Measurements from ENCODE around the gene SPARCL1.
"Not testable (repeated sequence)": the region's sequence is repeated elsewhere in the genome, so short reads cannot be mapped to it uniquely, and the experiment has no call there.

Gene SPARCL1

GRCh38 chr4:87499403-87500091, 29.6 kb downstream of the SPARCL1 start:
- DNase-seq = no peak

GRCh38 chr4:87498446-87498900, 30.7 kb downstream of the SPARCL1 start:
- DNase-seq = no peak

GRCh38 chr4:87497578-87497977, 31.6 kb downstream of the SPARCL1 start:
- DNase-seq = no peak

GRCh38 chr4:87497159-87497558, 32.0 kb downstream of the SPARCL1 start:
- DNase-seq = no peak

- no peak for DNase-seq
Measured at GRCh38 chr4:87493115-87493514, 36.1 kb downstream of the SPARCL1 start.

GRCh38 chr4:87491851-87492250, 37.3 kb downstream of the SPARCL1 start:
- not testable (repeated sequence) for DNase-seq

GRCh38 chr4:87491436-87491835, 37.7 kb downstream of the SPARCL1 start:
- no peak for DNase-seq

- no peak for DNase-seq
Measured at GRCh38 chr4:87490664-87491369, 38.4 kb downstream of the SPARCL1 start.

GRCh38 chr4:87489678-87490077, 39.5 kb downstream of the SPARCL1 start:
- no peak for DNase-seq

GRCh38 chr4:87488666-87489065, 40.5 kb downstream of the SPARCL1 start:
- DNase-seq = not testable (repeated sequence)

GRCh38 chr4:87483247-87483646, 45.9 kb downstream of the SPARCL1 start:
- DNase-seq = not testable (repeated sequence)

GRCh38 chr4:87481377-87481776, 47.8 kb downstream of the SPARCL1 start:
- no peak for DNase-seq

GRCh38 chr4:87478732-87479250, 50.4 kb downstream of the SPARCL1 start:
- no peak for DNase-seq

- no peak for DNase-seq
Measured at GRCh38 chr4:87476934-87477333, 52.2 kb downstream of the SPARCL1 start.

- DNase-seq = no peak
Measured at GRCh38 chr4:87469390-87469789, 59.8 kb downstream of the SPARCL1 start.

GRCh38 chr4:87465739-87466366, 63.3 kb downstream of the SPARCL1 start:
- no peak for DNase-seq

- DNase-seq = no peak
Measured at GRCh38 chr4:87462102-87462501, 67.1 kb downstream of the SPARCL1 start.

- no peak for DNase-seq
Measured at GRCh38 chr4:87461281-87461700, 67.9 kb downstream of the SPARCL1 start.

GRCh38 chr4:87458913-87459312, 70.3 kb downstream of the SPARCL1 start:
- no peak for DNase-seq

- no peak for DNase-seq
Measured at GRCh38 chr4:87451537-87451936, 77.6 kb downstream of the SPARCL1 start.

- not testable (repeated sequence) for DNase-seq
Measured at GRCh38 chr4:87446375-87446774, 82.8 kb downstream of the SPARCL1 start.

- DNase-seq = no peak
Measured at GRCh38 chr4:87445964-87446363, 83.2 kb downstream of the SPARCL1 start.

GRCh38 chr4:87444741-87445140, 84.4 kb downstream of the SPARCL1 start:
- no peak for DNase-seq

GRCh38 chr4:87442889-87443288, 86.3 kb downstream of the SPARCL1 start:
- no peak for DNase-seq

Measured in activated T-cell treated with anti-CD3 and anti-CD28 coated beads, Interleukin-2, amount 50 U/mL, for 1 hour (primary cell).